Thoracic aorta (tissue), 2 donors: ENCODE measurements around the gene SLX9. TPM values are rescaled to one million over a fixed set of nuclear protein-coding genes. Genes with fewer than 3 reads are reported as not detected.

Experiments used
- ATAC-seq: fragments of 150-250 bp; one replicate; pipeline ENCODE4 v1.8.0; 2017; ENCODE audit warnings: low read depth; ENCODE audit not compliant: insufficient number of reproducible peaks, low FRiP score
- DNase-seq: peaks from one replicate; pipeline ENCODE4 v3.0.0-alpha.2; 2020; ENCODE audit warnings: low spot score
- H3K27ac ChIP-seq, 2 donors: fragments of 200-600 bp; sonication (generic); 1 replicate in 1 of 2; 2 replicates in 1 of 2; pipeline ENCODE4 v1.5.1; 2016; ENCODE audit warnings: mild to moderate bottlenecking in 2 of 2, moderate library complexity in 2 of 2
- H3K27me3 ChIP-seq: fragments of 200-600 bp; sonication (generic); replicated peaks from 2 replicates; pipeline ENCODE4 v1.6.0; 2016; ENCODE audit warnings: mild to moderate bottlenecking; ENCODE audit not compliant: insufficient read depth
- H3K36me3 ChIP-seq: fragments of 200-600 bp; sonication (generic); one replicate; pipeline ENCODE4 v1.5.1; 2016
- H3K4me1 ChIP-seq, 2 donors: fragments of 200-600 bp; sonication (generic); 1 replicate in 1 of 2; 2 replicates in 1 of 2; pipeline versions ENCODE4 v1.5.1 to v1.6.0; 2016; ENCODE audit warnings: low read depth in 2 of 2, mild to moderate bottlenecking in 1 of 2; ENCODE audit not compliant: control insufficient read depth in 1 of 2
- H3K4me3 ChIP-seq: fragments of 200-600 bp; sonication (generic); 2 replicates; pipeline ENCODE4 v1.5.1; 2016; ENCODE audit warnings: mild to moderate bottlenecking
- H3K9me3 ChIP-seq: fragments of 200-600 bp; sonication (generic); 2 replicates; pipeline ENCODE4 v1.5.1; 2016
- CTCF ChIP-seq: fragments of 200-600 bp; sonication (generic); IDR thresholded peaks from one replicate; pipeline ENCODE4 v1.5.1; 2019; ENCODE audit warnings: antibody characterized with exemption
- total RNA-seq, 2 donors: library from RNA; depleted of rRNA; stranded (reverse); fragments of >200 nt; gene quantifications; one replicate each; pipeline versions ENCODE4 v1.1.0 to v1.2.3, GENCODE V29; 2016

Gene SLX9
- total RNA-seq, 2 donors from 2014 or later = 5.9 to 10.6 TPM

GRCh38 chr21:44943686-44944550, 4.1 kb downstream of the SLX9 start:
- H3K4me1 ChIP-seq = peaks cover 16 to 33% of the 10 kb centered on the region in 2 donors
- no peak overlapping the region for H3K4me3 ChIP-seq
- H3K27me3 ChIP-seq = no peaks in the 10 kb centered on the region
- no peak for ATAC-seq
- H3K27ac ChIP-seq = no peak overlapping the region
- H3K36me3 ChIP-seq = no peaks in the 10 kb centered on the region
- no peak for DNase-seq
- no peak for TF ChIP-seq CTCF
- H3K9me3 ChIP-seq = no peaks in the 10 kb centered on the region

GRCh38 chr21:44944596-44944995, 4.8 kb downstream of the SLX9 start:
- no peak overlapping the region for H3K27ac ChIP-seq
- no peaks in the 10 kb centered on the region for H3K27me3 ChIP-seq
- ATAC-seq = no peak
- DNase-seq = no peak
- no peaks in the 10 kb centered on the region for H3K36me3 ChIP-seq
- TF ChIP-seq CTCF = no peak
- peaks cover 15 to 35% of the 10 kb centered on the region in 2 donors for H3K4me1 ChIP-seq
- H3K9me3 ChIP-seq = no peaks in the 10 kb centered on the region
- H3K4me3 ChIP-seq = no peak overlapping the region

GRCh38 chr21:44946254-44947041, 6.6 kb downstream of the SLX9 start:
- Histone ChIP-seq H3K9me3 (no peaks in the 10 kb centered on the region), H3K36me3 (no peaks in the 10 kb centered on the region), H3K4me3 (no peak overlapping the region), H3K27me3 (no peaks in the 10 kb centered on the region), H3K27ac (no peak overlapping the region), H3K4me1 (peaks cover 16 to 40% of the 10 kb centered on the region in 2 donors)
- TF ChIP-seq CTCF = no peak
- ATAC-seq (no peak), DNase-seq (no peak)

- Histone ChIP-seq H3K36me3 (no peaks in the 10 kb centered on the region), H3K27me3 (no peaks in the 10 kb centered on the region), H3K9me3 (no peaks in the 10 kb centered on the region), H3K4me3 (no peak overlapping the region), H3K27ac (no peak overlapping the region), H3K4me1 (peaks cover 16 to 39% of the 10 kb centered on the region in 2 donors)
- no peak for TF ChIP-seq CTCF
- ATAC-seq (no peak), DNase-seq (no peak)
These were observed 7.5 kb downstream of the SLX9 start for GRCh38 chr21:44947111-44947929.
